ENCODE measurements around the gene SLC12A5.

The SLC12A5 gene

DNA sequence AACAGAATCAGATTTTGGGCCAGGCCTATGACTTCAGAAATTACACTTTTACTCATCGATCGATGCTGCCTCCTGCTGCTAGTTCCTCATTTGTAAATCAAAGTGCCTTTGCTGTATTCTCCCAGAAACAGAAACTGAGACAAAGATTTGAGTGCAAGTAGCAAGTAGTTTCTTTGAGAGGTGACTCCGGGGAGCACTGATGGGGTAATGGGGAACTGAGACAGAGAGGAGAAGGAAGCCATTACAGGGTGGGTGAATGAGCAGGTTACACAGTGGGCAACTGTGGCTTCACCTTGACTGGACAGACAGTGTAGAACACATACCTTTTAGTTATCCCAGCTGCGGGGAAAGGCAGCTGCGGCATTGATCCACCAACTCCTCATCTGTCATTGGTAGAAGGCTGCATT lies 79.4 kb downstream of the SLC12A5 start:
- DNase-seq (ENCODE audit: low spot score): no peak

DNA sequence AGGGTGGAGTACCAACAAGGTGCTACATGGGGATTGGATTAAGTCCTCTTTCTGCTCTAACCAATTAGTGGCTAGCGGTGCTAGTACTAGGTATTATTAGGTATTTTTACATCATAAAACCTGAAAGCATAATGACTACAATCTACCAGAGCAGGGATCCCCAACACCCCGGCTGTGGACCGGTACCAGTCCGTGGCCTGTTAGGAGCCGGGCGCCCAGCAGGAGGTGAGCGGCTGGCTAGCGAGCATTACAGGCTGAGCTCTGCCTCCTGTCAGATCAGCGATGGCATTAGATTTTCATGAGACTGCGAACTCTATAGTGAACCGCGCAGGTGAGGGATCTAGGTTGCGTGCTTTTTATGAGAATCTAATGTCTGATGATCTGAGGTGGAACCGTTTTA lies 80.0 kb downstream of the SLC12A5 start:
- no peak for DNase-seq (ENCODE audit: low spot score)

Measured in iPS-NIHi11 (cell line).